ENCODE data around the gene DVL3. TPM values are rescaled to one million over a fixed set of nuclear protein-coding genes. Genes with fewer than 3 reads are reported as not detected.
"Not testable (repeated sequence)": the region's sequence is repeated elsewhere in the genome, so short reads cannot be mapped to it uniquely, and the experiment has no call there.

The DVL3 gene
- total RNA-seq, 1 donor from 2014 or later = 33.5 TPM

- peak; percentile 54 for DNase-seq
Measured at GRCh38 chr3:184156522-184156955, 1.4 kb downstream of the DVL3 start.

GRCh38 chr3:184157206-184157605, 2.0 kb downstream of the DVL3 start:
- no peak for DNase-seq

GRCh38 chr3:184158404-184158803, 3.2 kb downstream of the DVL3 start:
- DNase-seq = no peak

- peak; percentile 49 for DNase-seq
Measured at GRCh38 chr3:184160456-184160855, 5.3 kb downstream of the DVL3 start.

- DNase-seq = not testable (repeated sequence)
Measured at GRCh38 chr3:184162571-184163070, 7.4 kb downstream of the DVL3 start.

- DNase-seq = no peak
Measured at GRCh38 chr3:184164648-184165330, 9.6 kb downstream of the DVL3 start.

- no peak for DNase-seq
Measured at GRCh38 chr3:184165543-184165942, 10.4 kb downstream of the DVL3 start.

- DNase-seq = no peak
Measured at GRCh38 chr3:184166671-184167070, 11.5 kb downstream of the DVL3 start.

GRCh38 chr3:184167786-184168185, 12.6 kb downstream of the DVL3 start:
- no peak for DNase-seq

GRCh38 chr3:184168363-184169120, 13.4 kb downstream of the DVL3 start:
- no peak for DNase-seq

GRCh38 chr3:184169896-184170875, 15.0 kb downstream of the DVL3 start:
- no peak for DNase-seq

- DNase-seq = no peak
Measured at GRCh38 chr3:184171562-184171961, 16.4 kb downstream of the DVL3 start.

GRCh38 chr3:184172681-184173373, 17.6 kb downstream of the DVL3 start:
- peak; percentile 65 for DNase-seq

GRCh38 chr3:184173374-184173722, 18.2 kb downstream of the DVL3 start:
- no peak for DNase-seq

GRCh38 chr3:184174284-184174645, 19.1 kb downstream of the DVL3 start:
- DNase-seq = no peak

- DNase-seq = peak; percentile 99
Measured at GRCh38 chr3:184174646-184175492, 19.7 kb downstream of the DVL3 start, which contains the start of gene AP2M1. Gene AP2M1 (plus strand): TSS chr3:184174855. CDS start chr3:184176994, 2,139 bp downstream.

- DNase-seq = no peak
Measured at GRCh38 chr3:184175506-184175905, 20.3 kb downstream of the DVL3 start.

GRCh38 chr3:184175981-184176376, 20.8 kb downstream of the DVL3 start:
- DNase-seq = no peak

- DNase-seq = peak; percentile 91
Measured at GRCh38 chr3:184176377-184177330, 21.5 kb downstream of the DVL3 start.

GRCh38 chr3:184177331-184177731, 22.2 kb downstream of the DVL3 start:
- DNase-seq = peak; percentile 56

Data from dermis blood vessel endothelial cell (primary cell).